WTC11 (cell line): ENCODE measurements around the gene VAV2. TPM values are rescaled to one million over a fixed set of nuclear protein-coding genes. Genes with fewer than 3 reads are reported as not detected.

Experiments
- ATAC-seq: fragments of 200-7000 bp; cut with Tn5 transposase; 2 replicates; pipeline ENCODE4 v1.10.0; 2021; ENCODE audit warnings: mild to moderate bottlenecking, moderate library complexity
- CTCF ChIA-PET: fragments of 300-600 bp; sonication (Branson Sonifier 250); formaldehyde crosslinking; loops from one replicate; lab custom pipeline; 2021; ENCODE audit warnings: antibody characterized with exemption; lab: Charles Lee
- POLR2A ChIA-PET: fragments of 350-600 bp; sonication (Branson Sonifier 250); formaldehyde crosslinking; loops from one replicate; lab custom pipeline; 2021; ENCODE audit warnings: antibody characterized with exemption; lab: Charles Lee
- DNase-seq: peaks from one replicate; pipeline ENCODE4 v3.0.0; 2021; ENCODE audit warnings: low spot score
- H3K27ac Mint-ChIP-seq: 2 replicates; pipeline ENCODE4 v1.8.0; 2021; ENCODE audit warnings: mixed read lengths
- H3K27me3 Mint-ChIP-seq: 2 replicates; pipeline ENCODE4 v1.8.0; 2021; ENCODE audit warnings: low read depth, mild to moderate bottlenecking, moderate library complexity, mixed read lengths
- H3K36me3 Mint-ChIP-seq: 2 replicates; pipeline ENCODE4 v1.8.0; 2021; ENCODE audit warnings: mixed read lengths
- H3K4me1 Mint-ChIP-seq: 2 replicates; pipeline ENCODE4 v1.8.0; 2022; ENCODE audit warnings: mixed read lengths
- H3K4me3 Mint-ChIP-seq: 2 replicates; pipeline ENCODE4 v1.8.0; 2021; ENCODE audit warnings: mild to moderate bottlenecking, moderate library complexity, mixed read lengths
- H3K9me3 Mint-ChIP-seq: 2 replicates; pipeline ENCODE4 v1.8.0; 2021; ENCODE audit warnings: mixed read lengths
- CREB1 ChIP-seq: sonication (generic); formaldehyde crosslinking; IDR thresholded peaks from 2 replicates; pipeline ENCODE4 v1.8.0; 2023; ENCODE audit warnings: mild to moderate bottlenecking, missing genetic modification reagents
- E2F1 ChIP-seq: sonication (generic); formaldehyde crosslinking; IDR thresholded peaks from 2 replicates; pipeline ENCODE4 v1.8.0; 2022; ENCODE audit warnings: mild to moderate bottlenecking, missing genetic modification reagents
- HMGXB4 ChIP-seq: sonication (generic); formaldehyde crosslinking; IDR thresholded peaks from 2 replicates; pipeline ENCODE4 v1.8.1; 2023; ENCODE audit warnings: mild to moderate bottlenecking, moderate library complexity, missing genetic modification reagents
- NFYB ChIP-seq: sonication (generic); formaldehyde crosslinking; conservative IDR thresholded peaks from 2 replicates; pipeline ENCODE4 v1.8.0; 2022; ENCODE audit warnings: low read depth, missing genetic modification reagents
- NR2C2 ChIP-seq: sonication (generic); formaldehyde crosslinking; IDR thresholded peaks from 2 replicates; pipeline ENCODE4 v1.8.0; 2022; ENCODE audit warnings: mild to moderate bottlenecking, missing genetic modification reagents
- SMAD3 ChIP-seq: sonication (generic); formaldehyde crosslinking; IDR thresholded peaks from 2 replicates; pipeline ENCODE4 v1.8.0; 2022; ENCODE audit warnings: missing genetic modification reagents, mild to moderate bottlenecking, borderline replicate concordance
- SMAD4 ChIP-seq: sonication (generic); formaldehyde crosslinking; IDR thresholded peaks from 2 replicates; pipeline ENCODE4 v1.8.0; 2022; ENCODE audit warnings: mild to moderate bottlenecking, missing genetic modification reagents
- TEAD1 ChIP-seq: sonication (generic); formaldehyde crosslinking; IDR thresholded peaks from 2 replicates; pipeline ENCODE4 v1.8.0; 2022; ENCODE audit warnings: mild to moderate bottlenecking, missing genetic modification reagents
- ZNF121 ChIP-seq: sonication (generic); formaldehyde crosslinking; IDR thresholded peaks from 2 replicates; pipeline ENCODE4 v1.8.0; 2023; ENCODE audit warnings: missing genetic modification reagents
- total RNA-seq: library from RNA; stranded (reverse); gene quantifications from 3 replicates; pipeline ENCODE4 v1.2.3, GENCODE V29; 2021
- TF ChIP-seq, protein P1 (sequence below): fragments of 250-450 bp; sonication (Bioruptor Pico); IDR thresholded peaks from 2 replicates; pipeline ENCODE4 v1.9.0; 2021; ENCODE audit warnings: mild to moderate bottlenecking
- TF ChIP-seq, protein P2 (sequence below): sonication (generic); formaldehyde crosslinking; IDR thresholded peaks from 2 replicates; pipeline ENCODE4 v1.8.1; 2022; ENCODE audit warnings: missing genetic modification reagents, borderline replicate concordance
- TF ChIP-seq, protein P3 (sequence below): fragments of 250-450 bp; sonication (Bioruptor Pico); IDR thresholded peaks from 2 replicates; pipeline ENCODE4 v1.8.0; 2021; ENCODE audit warnings: mild to moderate bottlenecking
- TF ChIP-seq, protein P4 (sequence below): sonication (generic); formaldehyde crosslinking; IDR thresholded peaks from 2 replicates; pipeline ENCODE4 v1.8.1; 2022; ENCODE audit warnings: low read depth, missing genetic modification reagents, borderline replicate concordance
- TF ChIP-seq, protein P5 (sequence below): sonication (generic); formaldehyde crosslinking; IDR thresholded peaks from 2 replicates; pipeline ENCODE4 v1.8.1; 2023; ENCODE audit warnings: mild to moderate bottlenecking, missing genetic modification reagents, borderline replicate concordance
- TF ChIP-seq, protein P6 (sequence below): sonication (generic); formaldehyde crosslinking; IDR thresholded peaks from 2 replicates; pipeline ENCODE4 v1.8.0; 2023; ENCODE audit warnings: mild to moderate bottlenecking, missing genetic modification reagents
- TF ChIP-seq, protein P7 (sequence below): fragments of 250-450 bp; sonication (Bioruptor Pico); conservative IDR thresholded peaks from 2 replicates; pipeline ENCODE4 v1.9.0; 2021; ENCODE audit warnings: mild to moderate bottlenecking
- TF ChIP-seq, protein P8 (sequence below): sonication (generic); formaldehyde crosslinking; conservative IDR thresholded peaks from 2 replicates; pipeline ENCODE4 v1.8.1; 2023; ENCODE audit warnings: mild to moderate bottlenecking, low read depth, missing genetic modification reagents, moderate library complexity

The VAV2 gene
- total RNA-seq, 1 experiment from 2014 or later = 39.7 TPM

GRCh38 chr9:133877967-133878366 lies 114.2 kb downstream of the VAV2 start:
- no peak for ATAC-seq
- ChIA-PET POLR2A (no interaction called here), CTCF (interaction anchor here (0.6 kb wide), 1 partner anchor 43 kb away, joined by 4 read pairs; no protein-coding TSS in a partner anchor)
- Mint-ChIP-seq H3K27me3 (no peaks in the 10 kb centered on the region), H3K9me3 (no peaks in the 10 kb centered on the region), H3K4me3 (no peak overlapping the region), H3K27ac (peak overlapping the region; percentile 87), H3K4me1 (peaks cover 29% of the 10 kb centered on the region), H3K36me3 (no peaks in the 10 kb centered on the region)
- DNase-seq = no peak
- TF ChIP-seq, protein P1, sequence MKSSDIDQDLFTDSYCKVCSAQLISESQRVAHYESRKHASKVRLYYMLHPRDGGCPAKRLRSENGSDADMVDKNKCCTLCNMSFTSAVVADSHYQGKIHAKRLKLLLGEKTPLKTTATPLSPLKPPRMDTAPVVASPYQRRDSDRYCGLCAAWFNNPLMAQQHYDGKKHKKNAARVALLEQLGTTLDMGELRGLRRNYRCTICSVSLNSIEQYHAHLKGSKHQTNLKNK (CRISPR knock-in tag) = no peak
- TF ChIP-seq, protein P2, sequence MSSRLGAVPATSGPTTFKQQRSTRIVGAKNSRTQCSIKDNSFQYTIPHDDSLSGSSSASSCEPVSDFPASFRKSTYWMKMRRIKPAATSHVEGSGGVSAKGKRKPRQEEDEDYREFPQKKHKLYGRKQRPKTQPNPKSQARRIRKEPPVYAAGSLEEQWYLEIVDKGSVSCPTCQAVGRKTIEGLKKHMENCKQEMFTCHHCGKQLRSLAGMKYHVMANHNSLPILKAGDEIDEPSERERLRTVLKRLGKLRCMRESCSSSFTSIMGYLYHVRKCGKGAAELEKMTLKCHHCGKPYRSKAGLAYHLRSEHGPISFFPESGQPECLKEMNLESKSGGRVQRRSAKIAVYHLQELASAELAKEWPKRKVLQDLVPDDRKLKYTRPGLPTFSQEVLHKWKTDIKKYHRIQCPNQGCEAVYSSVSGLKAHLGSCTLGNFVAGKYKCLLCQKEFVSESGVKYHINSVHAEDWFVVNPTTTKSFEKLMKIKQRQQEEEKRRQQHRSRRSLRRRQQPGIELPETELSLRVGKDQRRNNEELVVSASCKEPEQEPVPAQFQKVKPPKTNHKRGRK (CRISPR knock-in tag) = no peak
- TF ChIP-seq, protein P3, sequence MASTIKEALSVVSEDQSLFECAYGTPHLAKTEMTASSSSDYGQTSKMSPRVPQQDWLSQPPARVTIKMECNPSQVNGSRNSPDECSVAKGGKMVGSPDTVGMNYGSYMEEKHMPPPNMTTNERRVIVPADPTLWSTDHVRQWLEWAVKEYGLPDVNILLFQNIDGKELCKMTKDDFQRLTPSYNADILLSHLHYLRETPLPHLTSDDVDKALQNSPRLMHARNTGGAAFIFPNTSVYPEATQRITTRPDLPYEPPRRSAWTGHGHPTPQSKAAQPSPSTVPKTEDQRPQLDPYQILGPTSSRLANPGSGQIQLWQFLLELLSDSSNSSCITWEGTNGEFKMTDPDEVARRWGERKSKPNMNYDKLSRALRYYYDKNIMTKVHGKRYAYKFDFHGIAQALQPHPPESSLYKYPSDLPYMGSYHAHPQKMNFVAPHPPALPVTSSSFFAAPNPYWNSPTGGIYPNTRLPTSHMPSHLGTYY (CRISPR knock-in tag) = no peak
- TF ChIP-seq, protein P4, sequence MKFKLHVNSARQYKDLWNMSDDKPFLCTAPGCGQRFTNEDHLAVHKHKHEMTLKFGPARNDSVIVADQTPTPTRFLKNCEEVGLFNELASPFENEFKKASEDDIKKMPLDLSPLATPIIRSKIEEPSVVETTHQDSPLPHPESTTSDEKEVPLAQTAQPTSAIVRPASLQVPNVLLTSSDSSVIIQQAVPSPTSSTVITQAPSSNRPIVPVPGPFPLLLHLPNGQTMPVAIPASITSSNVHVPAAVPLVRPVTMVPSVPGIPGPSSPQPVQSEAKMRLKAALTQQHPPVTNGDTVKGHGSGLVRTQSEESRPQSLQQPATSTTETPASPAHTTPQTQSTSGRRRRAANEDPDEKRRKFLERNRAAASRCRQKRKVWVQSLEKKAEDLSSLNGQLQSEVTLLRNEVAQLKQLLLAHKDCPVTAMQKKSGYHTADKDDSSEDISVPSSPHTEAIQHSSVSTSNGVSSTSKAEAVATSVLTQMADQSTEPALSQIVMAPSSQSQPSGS (CRISPR knock-in tag) = no peak
- no peak for TF ChIP-seq NR2C2 (CRISPR knock-in tag)
- TF ChIP-seq TEAD1 (CRISPR knock-in tag) = no peak
- TF ChIP-seq, protein P5, sequence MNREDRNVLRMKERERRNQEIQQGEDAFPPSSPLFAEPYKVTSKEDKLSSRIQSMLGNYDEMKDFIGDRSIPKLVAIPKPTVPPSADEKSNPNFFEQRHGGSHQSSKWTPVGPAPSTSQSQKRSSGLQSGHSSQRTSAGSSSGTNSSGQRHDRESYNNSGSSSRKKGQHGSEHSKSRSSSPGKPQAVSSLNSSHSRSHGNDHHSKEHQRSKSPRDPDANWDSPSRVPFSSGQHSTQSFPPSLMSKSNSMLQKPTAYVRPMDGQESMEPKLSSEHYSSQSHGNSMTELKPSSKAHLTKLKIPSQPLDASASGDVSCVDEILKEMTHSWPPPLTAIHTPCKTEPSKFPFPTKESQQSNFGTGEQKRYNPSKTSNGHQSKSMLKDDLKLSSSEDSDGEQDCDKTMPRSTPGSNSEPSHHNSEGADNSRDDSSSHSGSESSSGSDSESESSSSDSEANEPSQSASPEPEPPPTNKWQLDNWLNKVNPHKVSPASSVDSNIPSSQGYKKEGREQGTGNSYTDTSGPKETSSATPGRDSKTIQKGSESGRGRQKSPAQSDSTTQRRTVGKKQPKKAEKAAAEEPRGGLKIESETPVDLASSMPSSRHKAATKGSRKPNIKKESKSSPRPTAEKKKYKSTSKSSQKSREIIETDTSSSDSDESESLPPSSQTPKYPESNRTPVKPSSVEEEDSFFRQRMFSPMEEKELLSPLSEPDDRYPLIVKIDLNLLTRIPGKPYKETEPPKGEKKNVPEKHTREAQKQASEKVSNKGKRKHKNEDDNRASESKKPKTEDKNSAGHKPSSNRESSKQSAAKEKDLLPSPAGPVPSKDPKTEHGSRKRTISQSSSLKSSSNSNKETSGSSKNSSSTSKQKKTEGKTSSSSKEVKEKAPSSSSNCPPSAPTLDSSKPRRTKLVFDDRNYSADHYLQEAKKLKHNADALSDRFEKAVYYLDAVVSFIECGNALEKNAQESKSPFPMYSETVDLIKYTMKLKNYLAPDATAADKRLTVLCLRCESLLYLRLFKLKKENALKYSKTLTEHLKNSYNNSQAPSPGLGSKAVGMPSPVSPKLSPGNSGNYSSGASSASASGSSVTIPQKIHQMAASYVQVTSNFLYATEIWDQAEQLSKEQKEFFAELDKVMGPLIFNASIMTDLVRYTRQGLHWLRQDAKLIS (CRISPR knock-in tag) = no peak
- TF ChIP-seq, protein P6, sequence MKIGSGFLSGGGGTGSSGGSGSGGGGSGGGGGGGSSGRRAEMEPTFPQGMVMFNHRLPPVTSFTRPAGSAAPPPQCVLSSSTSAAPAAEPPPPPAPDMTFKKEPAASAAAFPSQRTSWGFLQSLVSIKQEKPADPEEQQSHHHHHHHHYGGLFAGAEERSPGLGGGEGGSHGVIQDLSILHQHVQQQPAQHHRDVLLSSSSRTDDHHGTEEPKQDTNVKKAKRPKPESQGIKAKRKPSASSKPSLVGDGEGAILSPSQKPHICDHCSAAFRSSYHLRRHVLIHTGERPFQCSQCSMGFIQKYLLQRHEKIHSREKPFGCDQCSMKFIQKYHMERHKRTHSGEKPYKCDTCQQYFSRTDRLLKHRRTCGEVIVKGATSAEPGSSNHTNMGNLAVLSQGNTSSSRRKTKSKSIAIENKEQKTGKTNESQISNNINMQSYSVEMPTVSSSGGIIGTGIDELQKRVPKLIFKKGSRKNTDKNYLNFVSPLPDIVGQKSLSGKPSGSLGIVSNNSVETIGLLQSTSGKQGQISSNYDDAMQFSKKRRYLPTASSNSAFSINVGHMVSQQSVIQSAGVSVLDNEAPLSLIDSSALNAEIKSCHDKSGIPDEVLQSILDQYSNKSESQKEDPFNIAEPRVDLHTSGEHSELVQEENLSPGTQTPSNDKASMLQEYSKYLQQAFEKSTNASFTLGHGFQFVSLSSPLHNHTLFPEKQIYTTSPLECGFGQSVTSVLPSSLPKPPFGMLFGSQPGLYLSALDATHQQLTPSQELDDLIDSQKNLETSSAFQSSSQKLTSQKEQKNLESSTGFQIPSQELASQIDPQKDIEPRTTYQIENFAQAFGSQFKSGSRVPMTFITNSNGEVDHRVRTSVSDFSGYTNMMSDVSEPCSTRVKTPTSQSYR (CRISPR knock-in tag) = no peak
- TF ChIP-seq ZNF121 = no peak
- no peak for TF ChIP-seq SMAD3
- TF ChIP-seq HMGXB4 (CRISPR knock-in tag) = no peak
- TF ChIP-seq E2F1 = no peak
- TF ChIP-seq NFYB (CRISPR knock-in tag) = no peak
- TF ChIP-seq, protein P7, sequence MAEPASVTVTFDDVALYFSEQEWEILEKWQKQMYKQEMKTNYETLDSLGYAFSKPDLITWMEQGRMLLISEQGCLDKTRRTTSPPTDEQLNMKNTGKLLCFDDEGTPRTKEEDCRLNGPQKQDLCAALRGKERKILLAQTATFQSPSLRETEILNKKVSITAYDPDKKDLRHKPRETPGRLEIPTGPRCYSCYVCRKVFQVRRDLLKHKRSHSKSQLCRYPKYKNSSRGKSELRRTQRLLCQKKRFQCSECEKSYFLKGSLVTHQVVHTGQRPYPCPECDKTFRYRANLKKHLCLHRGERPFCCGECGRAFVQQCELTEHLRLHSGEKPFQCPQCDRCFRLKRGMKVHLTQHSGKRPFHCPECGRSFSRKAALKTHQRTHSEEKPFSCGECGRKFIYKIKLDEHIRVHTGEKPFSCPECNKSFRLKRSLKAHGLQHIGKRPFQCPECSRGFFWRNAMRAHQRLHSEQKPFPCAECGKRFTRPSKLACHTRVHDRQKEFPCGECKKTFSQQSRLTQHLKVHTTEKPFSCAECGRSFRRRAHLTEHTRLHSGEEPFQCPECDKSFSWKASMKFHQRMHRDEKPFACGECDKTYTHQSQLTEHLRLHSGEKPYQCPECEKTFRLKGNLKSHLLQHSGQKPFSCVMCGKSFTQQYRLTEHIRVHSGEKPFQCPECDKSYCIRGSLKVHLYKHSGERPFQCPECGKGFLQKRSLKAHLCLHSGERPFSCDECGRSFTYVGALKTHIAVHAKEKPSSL = no peak
- TF ChIP-seq CREB1 (CRISPR knock-in tag) = no peak
- TF ChIP-seq SMAD4 = no peak
- TF ChIP-seq, protein P8, sequence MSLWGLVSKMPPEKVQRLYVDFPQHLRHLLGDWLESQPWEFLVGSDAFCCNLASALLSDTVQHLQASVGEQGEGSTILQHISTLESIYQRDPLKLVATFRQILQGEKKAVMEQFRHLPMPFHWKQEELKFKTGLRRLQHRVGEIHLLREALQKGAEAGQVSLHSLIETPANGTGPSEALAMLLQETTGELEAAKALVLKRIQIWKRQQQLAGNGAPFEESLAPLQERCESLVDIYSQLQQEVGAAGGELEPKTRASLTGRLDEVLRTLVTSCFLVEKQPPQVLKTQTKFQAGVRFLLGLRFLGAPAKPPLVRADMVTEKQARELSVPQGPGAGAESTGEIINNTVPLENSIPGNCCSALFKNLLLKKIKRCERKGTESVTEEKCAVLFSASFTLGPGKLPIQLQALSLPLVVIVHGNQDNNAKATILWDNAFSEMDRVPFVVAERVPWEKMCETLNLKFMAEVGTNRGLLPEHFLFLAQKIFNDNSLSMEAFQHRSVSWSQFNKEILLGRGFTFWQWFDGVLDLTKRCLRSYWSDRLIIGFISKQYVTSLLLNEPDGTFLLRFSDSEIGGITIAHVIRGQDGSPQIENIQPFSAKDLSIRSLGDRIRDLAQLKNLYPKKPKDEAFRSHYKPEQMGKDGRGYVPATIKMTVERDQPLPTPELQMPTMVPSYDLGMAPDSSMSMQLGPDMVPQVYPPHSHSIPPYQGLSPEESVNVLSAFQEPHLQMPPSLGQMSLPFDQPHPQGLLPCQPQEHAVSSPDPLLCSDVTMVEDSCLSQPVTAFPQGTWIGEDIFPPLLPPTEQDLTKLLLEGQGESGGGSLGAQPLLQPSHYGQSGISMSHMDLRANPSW = no peak
